NCI-H1105 (cell line): Measurements from ENCODE around the gene EPHA4.
A peak's percentile ranks its signal among the peaks of the same experiment; 100 is the strongest.
"Not testable (repeated sequence)": the region's sequence is repeated elsewhere in the genome, so short reads cannot be mapped to it uniquely, and the experiment has no call there.

Experiments used
- DNase-seq: peaks from one replicate; lab custom pipeline; 2025; lab: John Stamatoyannopoulos, UW

Gene EPHA4

DNA sequence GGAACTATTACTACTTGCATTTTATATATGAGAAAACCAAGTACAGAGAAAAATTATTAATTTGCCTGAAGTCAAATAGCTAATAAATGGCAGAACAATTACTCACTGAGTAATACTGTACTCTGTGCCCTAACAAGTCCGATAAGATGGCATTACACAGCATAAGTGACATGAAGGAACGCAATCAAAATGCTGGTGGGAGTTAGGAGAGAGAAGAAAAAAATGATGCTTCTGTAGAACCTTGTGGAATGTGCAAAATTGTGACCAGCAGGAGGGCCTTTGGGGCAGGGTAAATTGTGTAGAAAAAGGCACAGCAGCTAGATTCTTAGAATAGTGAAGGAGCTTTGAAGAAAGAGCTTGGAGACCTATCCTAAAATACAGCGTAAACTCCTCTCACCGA is 32.9 kb downstream of the EPHA4 start:
- no peak for DNase-seq

DNA sequence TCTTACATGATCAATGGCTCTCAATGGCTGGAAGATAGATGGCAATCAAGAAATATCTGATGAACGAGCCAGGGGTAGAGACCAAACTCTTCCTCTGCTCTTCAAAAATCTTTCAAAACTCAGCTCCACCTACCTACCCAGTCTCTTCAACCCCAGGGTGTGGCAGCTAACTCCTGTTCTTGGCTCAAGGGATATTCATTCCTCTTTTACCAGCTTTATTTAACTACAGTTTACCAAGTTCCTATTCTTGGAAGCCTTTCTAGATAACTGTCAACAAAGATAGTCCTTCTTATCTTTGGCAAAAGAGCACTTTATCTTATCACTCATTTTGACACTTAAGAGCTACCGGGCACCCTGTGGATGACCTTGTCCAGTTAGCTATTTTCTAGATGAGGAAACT is 36.3 kb downstream of the EPHA4 start:
- DNase-seq, result no peak

GRCh38 chr2:221533299-221533698 is 38.8 kb downstream of the EPHA4 start:
- DNase-seq, result no peak

DNA sequence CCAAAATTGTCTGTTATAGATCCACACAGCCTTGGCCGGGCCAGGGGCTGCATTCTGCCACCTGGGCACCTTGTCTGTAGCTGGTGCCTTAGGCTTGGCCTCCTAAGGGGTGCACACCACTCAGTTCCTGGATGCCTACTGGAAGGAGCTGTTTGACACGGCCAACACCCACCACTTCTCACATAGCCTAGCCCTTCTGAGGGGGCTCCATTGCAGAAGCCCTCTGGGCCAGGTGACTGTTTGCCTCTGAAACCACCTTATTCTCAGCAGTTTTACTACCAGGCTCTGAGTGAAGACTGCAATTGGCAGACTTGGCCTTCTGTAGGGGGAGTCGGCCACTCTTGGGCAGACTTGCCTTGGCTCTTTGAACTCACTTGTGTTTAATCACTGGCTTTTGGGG is 39.5 kb downstream of the EPHA4 start:
- DNase-seq, result no peak

DNA sequence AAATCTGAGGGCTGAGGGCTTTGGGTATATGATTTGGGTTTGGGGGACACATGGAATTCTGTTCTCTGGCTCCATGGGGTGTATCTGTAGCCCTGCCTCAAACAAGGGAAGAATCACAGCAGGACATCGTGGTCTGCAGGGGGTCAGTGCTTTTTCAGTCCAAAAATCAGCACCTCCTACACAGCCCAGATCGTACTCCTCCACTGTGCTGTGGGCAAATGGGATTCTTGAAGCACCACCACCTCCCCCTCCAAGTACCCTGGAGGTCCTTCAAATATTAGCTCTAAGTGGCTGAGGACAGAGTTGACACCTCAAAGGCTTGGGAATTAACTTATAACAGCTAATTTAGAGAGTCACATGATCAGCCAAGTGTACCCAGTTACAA is 41.5 kb downstream of the EPHA4 start:
- DNase-seq, result no peak

GRCh38 chr2:221529943-221530652 is 42.0 kb downstream of the EPHA4 start:
- DNase-seq, result peak; percentile 77

DNA sequence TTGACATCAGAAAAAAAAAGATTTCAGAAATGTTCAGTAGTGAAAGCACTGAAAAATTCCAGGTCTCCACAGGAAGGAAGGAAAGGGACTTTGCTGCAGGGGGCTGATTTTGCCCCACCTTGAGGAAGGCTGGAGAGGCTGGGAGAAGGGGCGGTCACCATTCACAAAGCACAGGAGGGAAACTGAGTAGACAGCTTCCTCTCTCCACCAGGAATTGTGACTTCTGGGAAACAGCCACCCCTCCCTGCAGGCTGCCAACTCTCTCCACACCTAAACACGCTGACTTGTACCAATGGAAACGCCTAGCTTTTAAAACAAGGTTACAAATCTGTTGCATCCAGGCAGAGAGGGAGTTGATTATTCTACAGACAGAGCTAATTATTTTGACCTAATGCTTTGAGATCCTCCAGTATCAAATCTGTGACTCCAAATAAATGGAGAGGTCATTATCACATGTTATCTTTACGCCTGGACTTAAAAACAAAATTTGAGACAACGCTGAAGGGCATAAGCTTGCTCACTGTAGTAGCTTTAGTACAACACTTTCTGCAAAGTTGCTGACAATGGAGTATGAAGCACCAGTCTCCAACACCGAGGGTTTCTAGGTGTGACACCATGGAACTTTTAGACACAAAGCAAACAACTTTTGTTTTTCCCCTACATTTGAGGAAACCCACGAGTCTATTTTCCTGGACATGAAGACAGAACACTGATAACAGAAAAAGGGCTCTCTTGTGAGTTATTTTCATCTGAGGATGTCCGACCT is 42.7 kb downstream of the EPHA4 start:
- no peak for DNase-seq

GRCh38 chr2:221527776-221528309 is 44.3 kb downstream of the EPHA4 start:
- no peak for DNase-seq

GRCh38 chr2:221524158-221524557 is 47.9 kb downstream of the EPHA4 start:
- no peak for DNase-seq

DNA sequence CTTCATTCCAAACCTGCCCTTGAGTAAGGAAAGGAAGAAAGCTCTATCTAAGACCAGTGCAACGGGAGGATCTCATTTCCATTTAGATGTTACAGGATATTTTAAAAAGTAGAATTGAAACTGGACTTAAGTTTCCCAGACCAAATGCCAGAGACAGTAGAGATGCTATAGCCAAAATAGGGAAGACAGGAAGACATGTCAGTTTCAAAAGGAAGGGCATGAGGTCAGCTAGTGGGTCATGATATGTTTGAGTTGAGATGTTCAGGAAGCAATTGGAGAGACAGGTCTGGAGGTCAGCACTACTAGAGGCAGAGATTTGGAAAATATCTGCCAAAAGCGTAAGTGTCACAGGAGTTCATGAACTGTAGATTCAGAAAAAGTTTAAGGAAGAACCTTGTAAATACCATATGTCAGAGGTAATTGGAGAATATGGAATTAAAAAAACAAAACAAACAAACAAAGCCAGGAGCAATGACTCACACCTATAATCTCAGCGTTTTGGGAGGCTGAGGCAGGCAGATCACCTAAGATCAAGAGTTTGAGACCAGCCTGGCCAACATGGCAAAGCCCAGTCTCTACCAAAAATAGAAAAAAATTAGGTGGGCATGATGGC is 50.8 kb downstream of the EPHA4 start:
- DNase-seq, result no peak

GRCh38 chr2:221518935-221519625 is 53.0 kb downstream of the EPHA4 start:
- no peak for DNase-seq

- DNase-seq, result no peak
These were observed 53.7 kb downstream of the EPHA4 start for GRCh38 chr2:221518201-221518934.

GRCh38 chr2:221517696-221518151 is 54.4 kb downstream of the EPHA4 start:
- DNase-seq, result no peak

- no peak for DNase-seq
These were observed 54.9 kb downstream of the EPHA4 start for GRCh38 chr2:221517146-221517695.

DNA sequence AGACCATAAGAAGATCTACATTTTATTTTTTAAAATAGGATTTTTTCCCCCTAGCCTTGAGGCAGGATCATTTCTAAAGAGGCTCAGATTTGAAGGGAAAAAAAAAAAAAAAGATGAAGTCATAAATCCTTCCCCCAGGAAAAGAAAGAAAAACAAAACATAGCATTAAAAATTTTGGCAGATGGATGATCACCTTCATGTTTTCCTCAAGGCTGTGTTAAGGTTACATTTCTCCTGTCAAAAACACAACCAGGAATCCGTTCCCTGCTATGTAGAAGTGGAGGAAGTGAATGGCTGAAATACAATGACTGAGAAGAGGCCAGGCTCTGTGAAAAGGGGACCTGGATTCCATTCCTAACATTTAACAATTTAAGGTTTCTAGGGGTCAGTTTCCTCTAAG is 56.2 kb downstream of the EPHA4 start:
- DNase-seq, result no peak

DNA sequence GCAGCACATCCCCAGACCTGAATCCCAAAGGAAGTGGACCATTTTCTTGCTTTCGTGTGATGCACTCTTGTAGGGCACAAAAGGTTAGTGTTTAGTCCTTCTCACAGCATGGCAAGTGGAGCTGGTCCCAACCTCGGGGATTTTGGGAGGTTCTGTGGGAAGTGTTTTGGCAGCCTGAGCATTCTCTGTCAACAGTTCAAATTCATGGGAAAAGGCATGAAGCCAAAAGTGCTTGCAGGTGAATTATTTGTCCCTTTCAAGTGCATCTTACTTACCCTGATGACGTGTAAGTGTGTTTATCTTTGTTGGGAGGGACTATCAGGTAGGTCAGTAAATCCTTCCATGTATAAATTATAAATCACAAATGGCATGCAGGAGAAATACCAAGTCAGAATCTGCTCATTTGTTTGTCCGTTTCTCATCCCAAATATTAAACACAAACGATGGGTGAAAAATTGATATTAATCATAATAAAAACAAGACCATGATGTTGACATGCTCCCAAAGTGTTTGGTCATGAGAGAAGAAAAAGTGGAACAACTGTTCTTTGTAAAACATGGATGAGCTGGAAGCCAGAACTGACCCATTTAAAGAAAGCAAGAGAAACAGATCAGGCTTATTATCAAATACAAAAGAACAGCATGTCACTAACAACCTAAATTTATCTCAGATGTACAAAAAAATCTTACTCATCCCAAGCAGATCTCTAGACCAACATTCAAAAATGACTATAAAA is 57.6 kb downstream of the EPHA4 start:
- DNase-seq, result peak; percentile 76

DNA sequence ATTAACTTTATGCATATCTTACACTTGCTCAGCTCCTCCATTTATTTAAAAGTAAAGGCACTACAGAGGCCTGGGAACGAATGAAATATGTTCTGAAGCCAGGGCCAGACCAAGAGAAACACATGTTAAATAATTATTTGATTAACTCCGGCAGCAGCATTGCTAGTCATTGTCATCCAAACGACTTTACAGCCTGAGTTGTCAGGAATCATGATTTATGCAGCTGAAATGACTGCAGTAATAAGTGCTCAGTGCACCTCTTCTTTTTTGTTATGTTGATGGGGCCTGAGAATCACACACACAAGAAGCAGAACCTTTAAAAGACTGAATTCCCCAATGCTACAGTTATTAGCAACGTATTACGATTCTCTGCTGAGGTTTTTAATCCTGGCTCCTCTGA is 58.9 kb downstream of the EPHA4 start:
- no peak for DNase-seq

GRCh38 chr2:221511325-221511724 is 60.8 kb downstream of the EPHA4 start:
- DNase-seq, result not testable (repeated sequence)

GRCh38 chr2:221506469-221506868 is 65.6 kb downstream of the EPHA4 start:
- DNase-seq, result no peak

GRCh38 chr2:221505605-221506004 is 66.5 kb downstream of the EPHA4 start:
- no peak for DNase-seq

DNA sequence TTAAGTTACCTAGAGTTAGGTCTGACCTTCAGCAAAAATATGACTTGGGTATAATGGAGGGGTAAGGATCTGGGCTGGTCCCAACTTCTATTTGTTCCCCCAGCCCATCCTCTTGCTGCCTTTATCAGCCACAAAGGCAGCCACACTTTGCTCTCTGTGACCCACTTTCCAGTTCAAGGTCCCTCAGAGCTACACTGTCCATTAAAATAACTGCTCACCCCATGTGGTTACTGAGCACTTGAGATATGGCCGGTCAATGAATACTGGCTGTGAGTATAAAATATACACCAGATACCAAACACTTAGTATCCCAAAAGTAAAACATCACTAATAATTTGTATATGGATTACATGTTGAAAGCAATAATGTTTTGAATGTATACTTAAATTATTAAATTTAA is 67.2 kb downstream of the EPHA4 start:
- no peak for DNase-seq
